GM18909 (cell line): ENCODE results near the gene MAGI1.
"Not testable (repeated sequence)": the region's sequence is repeated elsewhere in the genome, so short reads cannot be mapped to it uniquely, and the experiment has no call there.

ENCODE experiments used
- ATAC-seq: cut with Tn5 transposase; IDR thresholded peaks from one replicate; pipeline ENCODE4 v1.9.1; 2021; ENCODE audit warnings: mild to moderate bottlenecking; ENCODE audit not compliant: unreplicated experiment, poor library complexity

MAGI1 gene

DNA sequence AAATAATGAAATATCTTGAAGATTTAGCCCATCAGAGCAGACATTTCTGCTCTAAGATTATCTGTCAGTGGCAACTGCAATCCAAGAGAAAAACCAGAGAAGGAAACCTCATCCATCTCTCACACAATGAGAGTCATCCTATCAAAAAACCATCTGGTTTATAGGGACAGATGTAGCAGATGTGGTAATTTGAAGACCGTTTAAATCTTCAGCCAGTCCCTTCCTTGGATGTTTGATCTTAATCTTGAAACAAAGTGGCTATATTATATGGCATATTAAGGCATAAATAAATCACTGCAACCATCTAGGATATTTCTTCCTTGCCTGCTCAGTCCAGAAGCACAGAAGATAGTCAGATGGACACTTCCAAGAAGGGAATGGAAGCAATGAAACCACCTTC, 305.3 kb downstream of the MAGI1 start:
- no peak for ATAC-seq

DNA sequence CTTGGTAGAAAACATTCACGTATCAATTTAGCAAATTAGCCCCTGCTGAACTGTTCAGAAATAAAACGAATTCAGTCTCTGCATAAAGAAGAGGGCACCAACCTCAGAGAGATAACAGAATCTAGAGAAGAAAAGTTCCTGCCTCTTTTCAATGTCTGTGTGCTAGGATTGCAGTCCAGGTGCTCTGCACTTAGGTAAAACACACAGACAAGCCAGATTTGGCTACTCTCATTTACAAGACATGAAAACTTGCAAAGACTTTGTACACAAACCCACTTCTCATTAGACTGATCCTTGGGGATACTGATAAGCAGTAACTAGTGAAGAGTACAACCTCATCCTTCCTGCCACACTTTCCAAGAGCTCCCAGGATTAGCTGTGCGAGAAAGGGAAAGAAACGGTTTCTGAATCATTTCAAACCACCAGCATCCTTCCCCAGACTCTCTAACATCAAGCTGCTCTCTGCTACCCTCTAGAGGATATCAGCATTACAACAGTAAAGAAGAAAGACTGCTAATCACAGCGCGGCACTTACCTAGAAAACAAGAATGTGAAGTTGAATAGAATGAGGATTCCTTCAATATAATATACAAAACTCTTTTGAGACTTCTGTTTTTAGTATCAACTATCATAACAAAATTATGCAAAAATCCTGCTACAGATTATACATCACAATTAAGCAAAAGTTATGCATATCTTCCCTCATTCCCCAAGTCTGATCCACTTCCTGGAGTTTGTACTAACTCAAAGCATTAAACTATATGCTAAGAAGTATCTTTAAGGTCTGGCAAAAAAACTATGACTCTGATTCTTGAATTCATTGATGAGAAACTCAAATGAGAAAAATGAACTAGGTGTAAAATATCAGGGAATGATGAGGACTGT, 306.4 kb downstream of the MAGI1 start:
- peak; percentile 94 for ATAC-seq

DNA sequence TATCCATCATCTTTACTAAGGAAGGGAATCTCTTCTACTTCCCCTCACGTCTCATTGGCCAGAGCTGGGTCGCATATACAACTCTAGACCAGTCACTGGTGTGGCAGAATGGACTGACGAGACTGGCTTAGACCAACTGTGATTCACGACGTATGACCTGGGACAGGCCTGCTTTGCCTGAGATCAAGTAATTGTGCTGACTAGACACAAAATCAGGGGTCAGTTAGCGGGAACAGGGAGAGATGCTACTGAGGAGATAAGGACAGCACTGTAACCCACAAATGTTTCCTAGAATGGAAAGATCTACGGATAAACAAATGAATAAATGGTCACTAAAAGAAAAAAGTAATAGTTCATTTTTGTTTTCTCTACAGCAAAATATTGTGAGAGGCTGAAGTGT, 308.3 kb downstream of the MAGI1 start:
- no peak for ATAC-seq

DNA sequence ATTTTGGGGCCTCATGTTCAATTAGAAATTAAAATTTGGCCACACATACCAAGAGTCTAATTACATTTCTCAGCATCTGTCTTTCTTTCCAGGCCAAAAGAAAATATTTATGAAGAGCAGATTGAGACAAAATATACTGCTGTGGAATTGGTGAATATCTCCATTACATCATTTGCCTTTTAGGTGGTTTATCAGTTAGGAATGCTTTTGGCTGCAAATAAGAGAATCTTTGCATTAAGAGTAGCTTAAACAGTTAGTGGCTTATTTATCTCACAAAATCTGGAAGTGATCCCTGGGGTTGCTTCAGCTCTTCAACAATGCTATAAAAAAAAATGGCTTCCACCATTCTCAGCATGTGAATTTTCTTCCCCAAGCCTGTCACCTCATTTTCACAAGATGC, 308.7 kb downstream of the MAGI1 start:
- no peak for ATAC-seq

DNA sequence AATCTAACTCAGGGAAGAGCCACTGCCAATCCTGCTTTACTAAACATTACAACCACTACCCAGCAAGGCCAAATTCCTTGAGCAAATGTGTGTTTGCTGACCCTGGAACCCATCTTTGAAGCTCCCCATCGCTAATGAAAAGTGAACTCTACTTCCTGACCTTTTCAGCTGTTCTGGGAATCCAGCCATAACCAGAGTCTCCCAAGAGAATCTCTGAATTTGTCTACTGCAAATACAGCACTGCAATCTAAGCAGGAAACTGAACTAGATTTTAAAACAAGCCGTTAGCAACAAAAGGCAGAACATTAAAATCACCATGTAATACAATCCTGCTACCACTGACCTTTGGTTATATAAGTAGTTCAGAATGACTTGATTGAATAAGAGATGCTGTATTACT, 309.2 kb downstream of the MAGI1 start:
- ATAC-seq: no peak

DNA sequence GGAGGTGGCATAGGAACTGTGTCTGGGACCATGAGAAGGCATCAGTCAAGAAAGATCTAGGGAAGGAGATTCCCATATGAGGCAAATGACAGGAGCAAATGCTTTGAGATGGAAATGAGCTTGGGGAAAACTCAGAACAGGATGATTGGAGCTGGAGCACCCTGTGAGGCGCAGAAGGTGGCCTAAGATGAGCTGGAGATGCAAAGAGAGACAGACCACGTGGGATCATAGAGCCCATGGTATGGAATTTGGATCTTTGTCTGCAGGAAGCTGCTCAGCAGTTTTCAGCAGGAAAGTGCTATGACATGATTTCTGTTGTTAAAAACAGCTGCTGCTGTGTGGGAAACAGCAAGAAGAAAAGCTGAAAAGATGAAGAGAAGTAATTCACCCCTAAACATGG, 310.6 kb downstream of the MAGI1 start:
- ATAC-seq: no peak

DNA sequence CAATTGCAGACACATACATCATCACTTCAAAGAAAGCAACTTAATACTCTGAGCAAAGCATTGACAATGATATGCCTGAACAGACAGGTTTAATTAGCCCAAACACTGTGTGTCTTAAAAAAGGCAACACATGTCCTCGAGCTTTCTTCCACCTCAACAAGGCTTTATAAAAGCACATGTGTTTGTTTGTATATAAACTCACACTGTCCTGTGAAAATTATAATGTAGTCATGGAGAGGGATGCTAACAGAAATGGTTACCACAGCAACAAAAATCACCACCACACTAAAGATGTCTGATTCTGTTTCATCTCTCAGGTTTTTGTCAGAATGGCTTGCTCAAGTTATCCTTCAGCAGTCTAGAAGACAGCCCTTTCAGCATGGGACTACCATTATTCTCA, 314.7 kb downstream of the MAGI1 start:
- ATAC-seq: no peak

DNA sequence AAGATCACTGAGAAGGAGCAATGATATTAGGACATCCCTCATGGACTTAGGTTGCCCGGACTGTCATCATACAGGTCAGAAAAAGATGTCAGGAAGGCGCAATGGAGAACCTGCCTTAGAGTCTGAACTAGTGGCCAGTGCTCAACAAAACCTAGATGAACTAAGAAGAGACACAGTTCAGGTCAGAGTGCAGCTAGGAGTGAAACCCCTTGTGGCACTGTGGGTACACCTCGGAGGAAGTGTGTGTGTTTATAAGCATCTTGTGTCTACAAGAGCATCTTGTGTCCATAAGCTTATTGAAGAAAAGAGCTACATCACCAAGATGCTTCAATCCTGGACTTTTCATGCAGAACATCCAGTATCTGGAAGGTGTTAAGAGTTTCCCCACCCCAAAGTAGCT, 315.7 kb downstream of the MAGI1 start:
- ATAC-seq: no peak

DNA sequence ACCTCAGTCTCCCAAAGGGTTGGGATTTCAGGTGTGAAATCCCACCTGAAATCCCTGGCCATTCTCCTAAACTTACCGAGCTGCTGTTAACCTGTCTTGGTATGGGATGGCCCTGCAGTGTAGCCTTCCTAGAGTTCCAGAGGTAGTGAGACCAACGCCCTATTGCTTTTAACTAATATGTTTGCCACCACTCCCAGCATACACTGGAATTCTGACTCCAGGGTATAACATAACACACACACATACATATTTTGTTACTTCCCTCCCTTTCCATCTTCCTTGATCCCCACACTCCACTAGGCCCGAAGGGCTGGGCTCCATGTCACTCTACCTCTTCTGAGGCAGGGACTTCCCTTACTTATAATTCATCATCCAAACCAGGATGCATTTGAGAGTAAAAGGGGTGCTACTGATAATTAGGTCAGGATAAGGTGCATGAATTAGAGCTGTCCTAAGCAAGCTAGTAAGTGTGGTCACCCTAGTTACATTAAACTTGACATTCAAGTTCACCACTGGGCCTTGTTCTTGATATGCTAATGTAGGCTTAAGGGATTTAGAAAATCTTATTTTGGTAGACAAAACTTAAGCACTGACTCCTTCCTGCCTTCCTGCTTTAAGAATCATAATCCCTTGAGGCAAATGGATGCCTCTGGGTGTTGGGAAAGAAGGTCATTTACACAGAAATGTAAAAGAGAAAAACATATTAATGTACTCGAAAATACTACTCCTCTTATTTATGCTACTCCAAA, 317.6 kb downstream of the MAGI1 start:
- ATAC-seq: no peak

DNA sequence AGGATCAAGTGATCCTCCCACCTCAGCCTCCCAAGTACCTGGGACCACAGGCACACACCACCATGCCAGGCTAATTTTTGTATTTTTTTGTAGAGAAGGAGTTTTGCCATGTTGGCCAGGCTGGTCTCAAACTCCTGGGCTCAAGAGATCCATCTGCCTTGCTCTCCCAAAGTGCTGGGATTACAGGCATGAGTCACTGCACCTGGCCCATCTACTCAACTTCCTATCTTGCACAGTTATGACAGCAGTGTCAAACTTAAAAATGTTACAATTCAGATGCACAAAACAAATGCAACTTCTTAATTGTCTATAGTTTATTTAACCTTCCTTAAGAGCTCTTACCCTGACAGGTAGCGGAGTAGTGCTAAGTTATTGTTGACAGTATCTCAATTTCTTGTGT, 319.1 kb downstream of the MAGI1 start:
- ATAC-seq: not testable (repeated sequence)

DNA sequence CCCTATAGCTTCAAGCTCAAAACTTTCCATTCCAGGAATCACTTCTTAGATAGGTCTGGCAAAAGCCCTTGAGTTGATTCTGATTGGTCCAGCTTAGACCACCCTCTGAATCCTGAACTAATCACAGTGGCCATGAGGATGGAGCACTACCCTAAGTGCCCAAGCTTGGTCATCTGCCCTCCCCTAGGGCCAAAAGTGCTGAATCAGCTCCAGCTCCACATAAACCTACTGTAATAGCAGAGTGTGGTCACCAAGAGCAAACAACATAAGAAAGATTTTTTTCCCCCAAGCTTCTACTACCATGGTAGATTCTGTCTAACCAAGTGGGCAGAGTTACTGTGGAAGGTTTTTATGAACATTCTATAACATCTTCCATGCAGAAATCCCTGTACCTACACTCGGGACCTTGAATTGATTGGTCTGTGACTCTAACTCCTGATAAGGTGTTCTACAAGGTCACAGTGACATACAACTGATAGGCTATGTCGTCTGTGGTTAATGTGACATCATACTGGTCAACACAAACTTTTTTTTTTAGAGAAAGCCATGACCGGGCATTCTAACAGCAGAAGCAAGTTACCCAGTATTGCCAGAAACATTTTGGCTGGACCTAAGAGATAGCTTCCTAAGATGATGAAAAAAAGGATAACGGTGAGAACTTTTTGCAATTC, 320.9 kb downstream of the MAGI1 start:
- ATAC-seq: no peak

DNA sequence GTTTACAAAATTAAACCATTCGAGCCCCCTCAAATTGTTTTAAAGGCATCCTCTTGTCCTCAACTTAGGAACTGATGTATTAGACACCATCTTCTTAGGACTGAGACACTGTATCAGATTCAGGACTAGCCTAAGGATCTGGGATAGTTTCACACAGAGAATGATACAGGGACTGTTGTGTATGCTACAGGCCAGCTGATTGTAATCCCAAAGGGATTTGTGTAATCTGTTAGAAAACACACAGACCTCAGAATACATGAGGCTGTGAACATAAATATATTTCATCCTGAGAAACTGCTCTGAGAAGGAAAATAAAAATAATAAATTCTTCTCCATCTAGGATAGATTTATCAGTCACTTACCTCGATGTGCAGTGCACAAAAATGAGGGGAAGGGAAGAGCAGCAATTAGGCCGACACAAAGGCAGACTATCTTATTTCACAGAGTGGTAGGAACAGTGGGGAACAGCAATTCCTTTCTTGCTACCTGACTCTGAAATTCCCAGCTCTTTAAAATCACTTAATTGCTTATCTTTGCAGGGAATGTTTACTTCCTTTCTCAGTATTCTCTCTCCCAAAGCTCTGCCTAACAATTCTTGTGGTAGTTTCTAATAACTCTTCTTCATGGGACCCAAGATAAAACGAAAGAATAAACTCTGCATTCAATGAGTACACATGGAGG, 322.5 kb downstream of the MAGI1 start:
- ATAC-seq: no peak

DNA sequence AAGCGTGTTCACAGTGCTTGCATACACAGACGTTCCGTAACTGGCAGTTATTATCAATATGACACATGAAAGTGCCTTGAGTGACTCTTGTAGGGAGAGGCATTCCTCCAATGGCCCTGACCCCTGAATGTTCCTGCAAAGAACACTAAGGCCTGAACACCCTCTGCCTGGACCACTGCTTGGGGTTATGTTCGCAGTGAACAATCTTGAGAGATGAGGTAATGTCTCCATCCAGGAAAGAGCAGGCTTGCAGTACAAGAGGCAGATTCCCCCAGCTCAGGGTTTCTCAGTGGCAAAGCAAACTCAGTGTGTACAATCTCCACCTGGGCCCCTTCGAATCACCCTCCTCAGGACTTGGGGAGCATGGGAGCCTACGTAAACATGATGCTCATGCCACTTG, 324.6 kb downstream of the MAGI1 start:
- ATAC-seq: no peak

DNA sequence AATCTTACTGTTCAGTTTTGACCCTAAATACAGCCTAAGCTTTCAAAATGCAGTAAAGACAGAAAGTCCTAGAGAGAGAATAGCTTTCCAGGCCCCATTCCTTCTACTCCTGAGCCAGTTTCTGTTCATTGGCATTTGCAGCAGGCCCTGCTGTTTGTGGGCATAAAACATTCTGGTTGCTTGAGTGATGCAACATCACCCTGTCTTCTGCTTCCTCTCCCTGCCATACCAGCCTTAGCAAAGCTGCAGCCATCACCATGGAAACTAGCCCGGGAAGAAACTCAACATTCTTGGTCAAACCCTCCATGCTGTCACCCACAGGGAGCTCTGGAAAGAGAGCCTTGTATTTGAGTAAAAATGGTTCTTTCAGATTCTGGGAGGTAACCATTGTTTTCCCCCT, 325.7 kb downstream of the MAGI1 start:
- ATAC-seq: no peak

DNA sequence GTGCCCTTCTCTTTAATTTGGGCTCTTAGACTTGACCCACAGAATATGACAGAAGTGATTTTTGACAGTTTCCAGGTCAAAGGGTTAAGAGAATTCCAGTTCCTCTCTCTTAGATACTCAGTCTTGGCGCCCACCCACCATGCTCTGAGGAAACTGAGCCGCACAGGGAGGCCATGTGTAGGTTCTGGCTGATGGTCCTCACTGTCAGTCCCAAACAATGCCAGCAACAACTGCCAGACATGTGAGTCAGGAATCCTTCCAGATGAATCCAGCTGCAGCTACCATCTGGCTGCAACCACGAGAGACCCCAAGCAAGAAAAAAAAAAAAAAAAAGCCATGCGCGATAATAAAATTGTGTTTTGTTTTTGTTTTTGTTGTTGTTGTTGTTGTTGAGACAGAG, 326.6 kb downstream of the MAGI1 start:
- ATAC-seq: no peak

DNA sequence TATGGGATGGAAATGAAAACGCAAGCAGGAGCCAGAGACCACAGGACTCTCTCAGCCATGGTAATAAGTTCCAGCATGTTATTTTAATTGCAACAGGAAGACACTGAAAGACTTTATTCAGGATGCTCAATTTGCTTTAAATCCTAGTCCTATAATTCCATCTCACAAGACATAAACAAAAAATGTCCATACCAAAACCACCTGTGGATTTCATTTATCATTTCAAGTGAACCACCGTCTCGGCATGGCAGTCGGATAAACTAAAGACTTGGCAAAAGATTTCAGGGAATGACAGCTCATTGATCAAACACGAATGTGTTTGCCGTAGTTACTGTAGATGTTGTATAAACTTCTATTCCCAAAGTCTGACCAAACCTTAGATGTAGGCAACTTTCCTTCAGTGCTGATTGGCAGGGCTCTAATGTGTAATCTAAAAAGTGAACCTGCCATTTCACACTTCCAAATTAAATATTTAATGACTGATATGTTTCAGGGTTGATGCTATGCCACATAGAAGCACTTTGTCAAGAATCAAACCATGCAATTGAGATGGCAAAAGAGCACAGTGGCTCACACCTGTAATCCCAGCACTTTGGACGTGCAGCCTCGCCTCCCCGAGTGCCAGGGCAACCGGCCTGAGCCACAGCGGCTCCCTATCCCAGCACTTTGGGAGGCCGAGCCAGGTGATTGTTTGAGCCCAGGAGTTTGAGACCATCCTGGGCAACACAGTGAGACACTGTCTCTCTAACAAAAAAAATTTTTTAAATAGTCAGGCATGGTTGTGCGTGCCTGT, 331.7 kb downstream of the MAGI1 start:
- no peak for ATAC-seq

DNA sequence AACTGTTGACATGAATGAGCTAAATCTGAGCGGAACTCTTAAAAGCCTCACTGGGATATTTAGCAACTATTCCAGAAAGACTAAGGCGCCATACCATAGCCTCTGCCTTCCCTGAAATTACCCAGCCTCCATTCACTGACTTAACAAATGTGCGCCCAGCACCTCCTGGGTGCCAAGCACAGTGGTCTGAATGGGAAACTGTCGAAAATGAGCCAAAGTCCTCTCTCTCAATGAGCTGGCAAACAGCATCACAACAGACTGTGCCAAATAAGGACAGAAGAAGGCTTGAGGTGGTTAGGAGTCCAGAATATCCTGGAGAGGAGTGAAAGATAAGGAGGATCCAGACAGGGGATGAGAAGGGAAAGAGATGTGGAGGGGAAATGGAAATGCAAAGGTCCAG, 332.4 kb downstream of the MAGI1 start:
- ATAC-seq: no peak

DNA sequence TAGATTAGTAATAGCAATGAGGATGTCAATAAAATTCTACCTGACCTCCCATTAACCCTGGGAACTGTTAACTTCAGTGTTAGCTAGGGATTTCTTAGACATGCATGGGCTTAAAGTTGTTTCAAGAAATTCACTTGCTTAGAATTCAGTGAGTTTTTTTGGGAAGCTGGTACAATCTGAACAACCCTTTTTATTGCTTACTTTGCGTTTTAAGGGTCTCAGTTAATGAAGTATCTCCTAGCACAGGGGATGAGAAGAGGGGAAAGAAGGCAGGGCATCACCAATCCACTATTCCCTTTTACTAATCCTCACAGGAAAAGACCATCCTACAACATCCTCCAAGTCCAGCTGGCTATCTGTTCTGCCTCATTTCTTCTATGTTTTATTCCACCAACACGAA, 334.9 kb downstream of the MAGI1 start:
- no peak for ATAC-seq

DNA sequence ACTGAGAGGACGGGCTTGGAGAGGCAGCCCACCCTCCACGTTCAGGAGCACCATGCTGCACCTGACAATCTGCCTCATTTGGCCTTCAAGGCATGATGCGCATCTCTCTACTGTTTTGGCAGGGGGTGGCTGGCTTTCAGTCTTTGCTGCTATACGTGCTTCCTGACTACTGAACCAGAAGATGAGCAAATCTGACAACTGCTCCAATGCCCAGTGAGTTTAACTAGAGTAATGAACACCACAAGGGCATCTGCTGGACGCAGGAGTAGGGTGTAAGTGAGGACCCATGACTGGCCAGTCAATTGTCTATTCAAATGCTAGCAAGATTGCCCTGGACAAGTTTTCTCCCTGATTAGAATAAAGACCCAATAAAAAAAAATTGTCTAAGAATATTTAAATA, 335.7 kb downstream of the MAGI1 start:
- ATAC-seq: no peak

DNA sequence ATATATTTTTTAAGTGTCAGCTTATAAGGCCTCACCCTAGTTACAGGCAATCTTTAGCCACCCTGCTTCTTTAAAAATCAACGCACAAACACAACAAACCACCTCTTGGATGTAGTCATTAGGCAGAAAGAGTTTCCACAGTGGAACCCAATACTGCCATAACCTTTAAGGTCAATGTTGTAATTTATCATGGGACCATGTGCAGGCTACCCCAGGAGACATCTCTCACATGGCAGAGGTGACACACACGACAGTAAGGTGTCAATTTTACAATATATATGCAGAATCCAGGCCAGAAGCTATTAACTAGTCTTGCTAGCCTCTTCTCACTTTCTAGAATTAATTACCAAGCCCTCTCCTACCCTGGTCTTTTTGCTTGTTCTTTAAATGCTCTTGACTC, 336.5 kb downstream of the MAGI1 start:
- no peak for ATAC-seq
